HG02610 (cell line): ENCODE measurements around the gene BABAM2.
"Not testable (repeated sequence)": the region's sequence is repeated elsewhere in the genome, so short reads cannot be mapped to it uniquely, and the experiment has no call there.

Experiments used
- ATAC-seq: cut with Tn5 transposase; IDR thresholded peaks from one replicate; pipeline ENCODE4 v1.9.1; 2021; ENCODE audit warnings: mild to moderate bottlenecking, moderate library complexity; ENCODE audit not compliant: unreplicated experiment

The BABAM2 gene

GRCh38 chr2:27968957-27969356 lies 78.4 kb downstream of the BABAM2 start:
- ATAC-seq, result not testable (repeated sequence)

GRCh38 chr2:27972311-27972710 lies 81.8 kb downstream of the BABAM2 start:
- no peak for ATAC-seq

GRCh38 chr2:27973592-27973991 lies 83.1 kb downstream of the BABAM2 start:
- ATAC-seq, result no peak

- ATAC-seq, result no peak
These were observed 85.8 kb downstream of the BABAM2 start for GRCh38 chr2:27976308-27976707.

GRCh38 chr2:27977731-27978312 lies 87.3 kb downstream of the BABAM2 start:
- no peak for ATAC-seq

- ATAC-seq, result not testable (repeated sequence)
These were observed 88.2 kb downstream of the BABAM2 start for GRCh38 chr2:27978761-27979160.

GRCh38 chr2:27980242-27980641 lies 89.7 kb downstream of the BABAM2 start:
- no peak for ATAC-seq

- ATAC-seq, result no peak
These were observed 93.6 kb downstream of the BABAM2 start for GRCh38 chr2:27984153-27984552.

GRCh38 chr2:27988306-27988705 lies 97.8 kb downstream of the BABAM2 start:
- ATAC-seq, result no peak

- ATAC-seq, result no peak
These were observed 98.2 kb downstream of the BABAM2 start for GRCh38 chr2:27988718-27989117.

- no peak for ATAC-seq
These were observed 98.6 kb downstream of the BABAM2 start for GRCh38 chr2:27989149-27989548.

- no peak for ATAC-seq
These were observed 99.6 kb downstream of the BABAM2 start for GRCh38 chr2:27990030-27990590.

- ATAC-seq, result no peak
These were observed 100.6 kb downstream of the BABAM2 start for GRCh38 chr2:27991146-27991545.

GRCh38 chr2:27992787-27993401 lies 102.4 kb downstream of the BABAM2 start:
- ATAC-seq, result no peak

GRCh38 chr2:27993402-27993787 lies 102.9 kb downstream of the BABAM2 start:
- no peak for ATAC-seq

GRCh38 chr2:27993950-27994728 lies 103.6 kb downstream of the BABAM2 start:
- no peak for ATAC-seq

GRCh38 chr2:27996156-27996922 lies 105.8 kb downstream of the BABAM2 start:
- no peak for ATAC-seq

GRCh38 chr2:28000287-28000686 lies 109.8 kb downstream of the BABAM2 start:
- no peak for ATAC-seq

- ATAC-seq, result no peak
These were observed 111.7 kb downstream of the BABAM2 start for GRCh38 chr2:28002181-28002580.

GRCh38 chr2:28004086-28004485 lies 113.6 kb downstream of the BABAM2 start:
- no peak for ATAC-seq

GRCh38 chr2:28009732-28010131 lies 119.2 kb downstream of the BABAM2 start:
- no peak for ATAC-seq
